Left hindlimb (tissue), 1 donor: ENCODE data around the gene KAT7.
"Not testable (repeated sequence)": the region's sequence is repeated elsewhere in the genome, so short reads cannot be mapped to it uniquely, and the experiment has no call there.

Experiments used
- DNase-seq: peaks from one replicate; pipeline ENCODE4 v3.0.0-alpha.2; 2018

The KAT7 gene

GRCh38 chr17:49788478-49789242 is at the start of gene KAT7:
Gene KAT7 (plus strand): TSS chr17:49788681. CDS start chr17:49788835, 154 bp downstream.
- peak; percentile 100 for DNase-seq

DNA sequence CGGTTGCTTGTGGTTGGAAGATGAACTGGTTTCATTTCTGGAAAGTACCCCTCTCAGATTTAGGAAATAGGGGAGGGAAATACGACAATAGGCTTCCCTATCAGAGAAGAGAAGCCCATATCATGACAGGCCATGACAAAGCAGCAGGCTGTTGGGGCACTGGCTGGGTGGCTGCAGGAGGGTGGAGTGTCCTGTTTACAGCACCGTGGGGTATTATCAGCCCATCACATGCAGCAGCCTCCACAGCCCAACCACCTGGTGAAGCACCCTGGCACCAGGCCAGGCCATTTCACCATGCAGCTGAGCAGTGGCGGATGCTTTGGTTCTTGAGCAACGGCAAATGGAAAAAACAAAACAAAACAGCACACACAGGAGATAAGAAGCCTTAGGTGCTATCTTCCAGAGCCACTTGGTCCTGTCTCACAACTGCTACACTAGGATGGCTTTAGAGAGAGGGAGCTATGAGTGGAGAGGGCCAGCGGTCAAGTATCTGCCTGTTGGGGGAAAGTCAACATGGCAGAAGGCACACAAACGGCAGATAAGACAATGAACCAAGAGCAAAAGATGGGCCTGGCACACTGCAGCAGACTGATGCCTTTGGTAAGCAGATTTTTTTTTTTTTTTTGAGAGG is 48.7 kb upstream of the KAT7 start:
- peak; percentile 55 for DNase-seq

DNA sequence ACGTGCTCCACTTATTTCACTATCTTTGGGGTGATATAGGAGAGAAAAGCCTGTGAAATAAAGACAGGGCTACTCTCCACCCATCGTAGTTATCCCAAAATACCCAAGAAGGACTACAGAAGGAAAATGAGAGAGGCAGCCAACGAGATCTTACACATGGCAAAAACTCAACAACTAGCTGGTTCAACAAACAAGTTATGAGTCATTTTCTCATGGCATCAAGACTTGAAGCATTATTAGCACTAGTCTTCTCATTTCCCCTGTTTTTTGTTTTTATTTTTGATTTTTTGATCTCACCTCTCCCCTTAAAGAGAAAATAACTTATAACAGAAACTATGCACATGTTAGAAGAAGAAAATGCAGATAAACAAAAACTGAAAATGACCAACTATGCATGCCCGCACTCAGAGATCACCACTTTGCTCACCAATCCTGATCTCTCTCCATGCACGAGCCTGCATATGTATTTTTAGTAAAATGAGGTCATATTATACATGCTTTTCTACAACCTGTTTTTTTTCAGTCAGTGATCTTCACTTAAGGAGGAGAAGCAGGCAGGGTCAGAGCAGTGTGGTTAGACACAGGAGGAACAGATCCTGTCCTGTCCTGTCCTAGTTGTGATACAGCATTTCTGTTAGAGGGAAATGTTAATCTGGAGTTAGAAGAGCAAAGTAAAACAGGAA is 47.3 kb upstream of the KAT7 start:
- no peak for DNase-seq

GRCh38 chr17:49741692-49742076 is 46.8 kb upstream of the KAT7 start:
- DNase-seq, result no peak

- DNase-seq, result no peak
These were observed 46.3 kb upstream of the KAT7 start for GRCh38 chr17:49742166-49742638.

- no peak for DNase-seq
These were observed 43.0 kb upstream of the KAT7 start for GRCh38 chr17:49745175-49746139.

DNA sequence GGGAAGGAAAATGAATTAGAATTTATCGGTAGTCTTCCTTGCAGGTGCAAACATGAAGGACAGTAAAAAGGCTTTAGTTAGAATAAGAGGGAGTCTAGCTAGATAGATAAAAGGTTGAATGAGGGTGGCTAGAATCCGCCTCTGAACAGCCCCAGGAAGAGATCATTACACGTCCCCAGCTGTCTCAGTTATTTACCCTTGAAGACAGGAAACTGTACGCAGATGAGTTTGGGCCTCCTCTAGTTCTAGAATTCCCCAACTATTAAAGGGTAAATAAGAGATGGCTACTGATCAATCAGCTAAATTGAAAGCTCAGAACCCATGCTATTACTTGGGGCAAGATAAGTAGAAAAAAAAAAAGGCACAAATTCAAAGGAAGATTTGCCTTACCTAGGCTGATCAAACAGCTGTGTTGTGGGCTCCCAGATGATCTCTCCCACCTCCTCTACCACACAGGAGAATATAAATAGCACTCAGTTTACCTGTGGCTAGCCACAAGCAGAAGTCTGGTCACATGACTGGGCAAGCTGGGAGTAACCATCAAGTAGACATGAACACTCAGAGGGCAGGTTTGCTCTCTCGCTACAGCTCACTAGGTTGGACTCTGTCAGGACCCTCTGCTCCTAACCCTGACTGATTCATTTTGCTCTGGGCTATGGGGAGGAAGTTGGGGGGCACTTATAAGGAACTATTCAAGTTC is 41.5 kb upstream of the KAT7 start:
- no peak for DNase-seq

- no peak for DNase-seq
These were observed 40.8 kb upstream of the KAT7 start for GRCh38 chr17:49747632-49748031.

DNA sequence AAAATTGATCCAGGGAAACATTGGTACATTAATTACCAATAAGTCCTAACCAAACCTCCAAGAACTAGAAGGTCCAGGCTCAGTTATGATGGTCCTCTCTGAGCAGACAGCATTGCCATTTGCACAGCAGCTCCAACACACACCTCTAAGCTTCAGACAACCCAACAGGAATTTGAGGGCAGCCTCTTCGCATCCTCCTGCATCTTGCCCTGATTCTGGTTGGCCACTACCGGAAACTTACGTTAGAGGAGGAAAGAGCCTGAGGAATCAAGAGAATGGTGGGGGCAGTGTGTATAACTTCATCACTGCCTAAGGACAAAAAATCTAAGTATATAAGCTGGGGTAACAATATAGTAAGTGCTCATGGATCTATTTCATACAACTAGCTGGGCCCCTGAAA is 40.3 kb upstream of the KAT7 start:
- DNase-seq, result no peak

- no peak for DNase-seq
These were observed 39.7 kb upstream of the KAT7 start for GRCh38 chr17:49748791-49749190.

- no peak for DNase-seq
These were observed 38.8 kb upstream of the KAT7 start for GRCh38 chr17:49749730-49750129.

GRCh38 chr17:49752508-49752907 is 36.0 kb upstream of the KAT7 start:
- no peak for DNase-seq

DNA sequence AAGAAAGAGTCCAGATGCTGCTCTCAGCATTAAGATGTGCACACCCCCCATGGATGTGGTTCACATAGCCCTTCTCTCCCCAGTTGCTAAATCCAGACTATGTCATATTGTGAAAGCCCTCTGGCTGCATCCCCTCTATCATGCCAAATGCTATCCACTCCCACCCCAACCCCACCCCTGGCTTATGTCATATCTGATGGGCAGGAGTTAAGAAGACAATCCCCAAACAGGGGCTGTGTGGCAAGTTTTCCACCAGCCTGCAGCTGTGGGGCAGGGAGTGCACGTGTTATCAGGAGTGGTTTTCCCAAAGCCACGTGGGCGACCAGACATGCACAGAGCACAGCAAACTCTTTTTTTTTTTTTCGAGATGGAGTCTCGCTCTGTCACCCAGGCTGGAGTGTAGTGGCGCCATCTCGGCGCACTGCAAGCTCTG is 34.5 kb upstream of the KAT7 start:
- no peak for DNase-seq

GRCh38 chr17:49755663-49756283 is 32.7 kb upstream of the KAT7 start:
- no peak for DNase-seq

GRCh38 chr17:49756323-49757150 is 31.9 kb upstream of the KAT7 start:
- no peak for DNase-seq

DNA sequence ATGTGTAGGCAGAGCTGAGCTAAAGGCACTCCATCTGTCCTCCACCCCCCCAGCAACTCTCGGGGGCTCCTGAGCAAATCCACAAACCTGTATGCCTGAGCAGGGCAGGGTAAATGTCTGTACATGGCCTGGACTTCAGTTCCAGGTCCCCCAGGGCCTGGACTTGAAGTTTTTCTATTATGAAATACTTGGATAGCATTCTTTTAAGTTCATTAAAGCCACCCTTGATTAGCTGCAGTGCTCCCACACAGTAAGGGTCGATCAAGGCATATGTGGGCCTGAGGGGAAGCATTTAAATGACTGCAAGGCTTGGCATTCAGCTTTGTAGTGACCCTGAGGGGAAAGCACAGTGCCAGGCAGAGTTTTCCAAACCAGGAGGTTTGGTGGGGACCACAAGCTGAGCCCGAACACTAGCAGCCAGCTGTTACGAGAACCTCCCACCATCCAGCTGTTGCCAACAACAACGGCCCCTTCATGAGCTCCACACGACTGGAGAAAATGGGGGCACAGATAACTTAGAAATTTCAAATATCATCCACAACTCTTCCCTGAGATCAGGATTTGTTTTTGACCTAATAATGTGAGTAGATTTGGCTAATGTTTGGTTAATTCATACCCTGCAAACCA is 31.2 kb upstream of the KAT7 start:
- no peak for DNase-seq

- not testable (repeated sequence) for DNase-seq
These were observed 29.9 kb upstream of the KAT7 start for GRCh38 chr17:49758464-49759010.

GRCh38 chr17:49759203-49759602 is 29.3 kb upstream of the KAT7 start:
- DNase-seq, result no peak

GRCh38 chr17:49760296-49760695 is 28.2 kb upstream of the KAT7 start:
- no peak for DNase-seq
